Esophagus muscularis mucosa (tissue), 4 donors: ENCODE results near the gene QRICH1. TPM values are rescaled to one million over a fixed set of nuclear protein-coding genes. Genes with fewer than 3 reads are reported as not detected.

ENCODE experiments used
- DNase-seq: peaks from one replicate; pipeline ENCODE4 v3.0.0-alpha.2; 2017; ENCODE audit errors: extremely low spot score
- H3K27ac ChIP-seq, 4 donors: fragments of 200-600 bp; sonication (generic); replicated peaks in 1 of 4; 1 replicate in 3 of 4; 2 replicates in 1 of 4; pipeline ENCODE4 v1.5.1; 2016 to 2019; ENCODE audit warnings: mild to moderate bottlenecking in 1 of 4
- H3K27me3 ChIP-seq, 4 donors: fragments of 200-600 bp; sonication (generic); one replicate each; pipeline versions ENCODE4 v1.5.1 to v1.6.0; 2016 to 2019
- H3K36me3 ChIP-seq, 4 donors: fragments of 200-600 bp; sonication (generic); one replicate each; pipeline ENCODE4 v1.5.1; 2016 to 2019
- H3K4me1 ChIP-seq, 4 donors: fragments of 200-600 bp; sonication (generic); one replicate each; pipeline ENCODE4 v1.5.1; 2016 to 2019
- H3K4me3 ChIP-seq, 4 donors: fragments of 200-600 bp; sonication (generic); 1 replicate in 2 of 4; 2 replicates in 2 of 4; pipeline ENCODE4 v1.5.1; 2016 to 2019; ENCODE audit warnings: mild to moderate bottlenecking in 4 of 4, moderate library complexity in 1 of 4
- H3K9me3 ChIP-seq, 4 donors: fragments of 200-600 bp; sonication (generic); 1 replicate in 3 of 4; 2 replicates in 1 of 4; pipeline ENCODE4 v1.5.1; 2016 to 2019
- CTCF ChIP-seq, 3 experiments: fragments of 200-600 bp in 2 of 3; fragments of 450-650 bp in 1 of 3; sonication (generic) in 2 of 3; IDR thresholded peaks; one replicate each; pipeline ENCODE4 v1.5.1; 2017 to 2019; ENCODE audit warnings: antibody characterized with exemption in 3 of 3, mild to moderate bottlenecking in 2 of 3, moderate library complexity in 1 of 3
- EP300 ChIP-seq: sonication (generic); formaldehyde crosslinking; IDR thresholded peaks from one replicate; pipeline ENCODE4 v1.6.1; 2017; ENCODE audit warnings: antibody characterized with exemption
- POLR2A ChIP-seq: fragments of 450-650 bp; IDR thresholded peaks from one replicate; pipeline ENCODE4 v1.6.1; 2017; ENCODE audit warnings: antibody characterized with exemption, moderate library complexity, mild to moderate bottlenecking, low read depth
- POLR2AphosphoS5 ChIP-seq, 2 donors: sonication (generic); formaldehyde crosslinking; IDR thresholded peaks; one replicate each; pipeline ENCODE4 v1.6.1; 2017; ENCODE audit warnings: antibody characterized with exemption in 2 of 2
- WGBS: methylation state at CpG from one replicate; pipeline ENCODE4 v1.1.5; 2018; 5-methylcytosine and 5-hydroxymethylcytosine counted together
- intact Hi-C: fragments of 100-400 bp; cut with DNase I; formaldehyde crosslinking; loops from one replicate; pipeline ENCODE4 v1.15.1; 2023
- total RNA-seq, 4 donors: library from RNA; depleted of rRNA; stranded (reverse); fragments of >200 nt; gene quantifications; one replicate each; pipeline versions ENCODE4 v1.1.0 to v1.2.1, GENCODE V29; 2016

The QRICH1 gene
- total RNA-seq, 4 donors from 2014 or later, result 81.8 to 228 (median 91.2) TPM

- 69% methylated on average over 2 of the region's 3 CpGs for WGBS
- intact Hi-C loops, result loop anchor here (5.0 kb wide), 1 partner anchor 37 kb away; no protein-coding TSS in a partner anchor
- TF ChIP-seq EP300 (no peak), CTCF (IDR thresholded peaks at IDR 0.05) (no peak), POLR2A (no peak), POLR2AphosphoS5 (IDR thresholded peaks at IDR 0.05) (no peak)
- Histone ChIP-seq H3K9me3 (no peaks in the 10 kb centered on the region), H3K36me3 (peaks cover 4 to 22% (median 18%) of the 10 kb centered on the region in 4 donors), H3K27me3 (no peaks in the 10 kb centered on the region), H3K4me3 (peak overlapping the region in 2 of 4 donors; percentile 85), H3K27ac (peak overlapping the region; percentile 89 to 91 (median 90)), H3K4me1 (peaks cover 31 to 37% (median 36%) of the 10 kb centered on the region in 4 donors)
- no peak for DNase-seq
These were observed 40.8 kb upstream of the QRICH1 start for GRCh38 chr3:49134471-49135265.

GRCh38 chr3:49133226-49133951, 39.5 kb upstream of the QRICH1 start:
- TF ChIP-seq POLR2AphosphoS5 (IDR thresholded peaks at IDR 0.05) (peak; percentile 35 to 78), CTCF (IDR thresholded peaks at IDR 0.05) (peak in 2 of 3 experiments; percentile 1 to 13), POLR2A (peak; percentile 33), EP300 (no peak)
- Histone ChIP-seq H3K4me1 (peaks cover 31 to 49% (median 43%) of the 10 kb centered on the region in 4 donors), H3K4me3 (peak overlapping the region; percentile 75 to 86 (median 85)), H3K27me3 (no peaks in the 10 kb centered on the region), H3K27ac (peak overlapping the region; percentile 89 to 91 (median 90)), H3K9me3 (no peaks in the 10 kb centered on the region), H3K36me3 (peaks cover 11 to 34% (median 30%) of the 10 kb centered on the region in 4 donors)
- intact Hi-C loops, result loop anchor here (5.0 kb wide), 1 partner anchor 36 kb away; no protein-coding TSS in a partner anchor
- WGBS, result 9% methylated on average over 27 of the region's 30 CpGs
- DNase-seq, result peak; percentile 94

GRCh38 chr3:49132437-49133225, 38.8 kb upstream of the QRICH1 start, which contains the start of gene LAMB2:
LAMB2 (minus strand) TSS chr3:49133050; CDS start chr3:49132867, 183 bp downstream.
- peak; percentile 94 for DNase-seq
- intact Hi-C loops, result loop anchor here (5.0 kb wide), 1 partner anchor 35 kb away; no protein-coding TSS in a partner anchor
- 15% methylated on average over 11 of the region's 28 CpGs for whole genome bisulfite sequencing

More at GRCh38 chr3:49132437-49133225, 38.8 kb upstream of the QRICH1 start, which contains the start of gene LAMB2:
- H3K4me3 ChIP-seq, result peak within 1 kb of the TSS; percentile 75 to 86 (median 85)
- peaks cover 31 to 50% (median 45%) of the 10 kb centered on the region in 4 donors for H3K4me1 ChIP-seq
- TF ChIP-seq POLR2A, result peak; percentile 33
- no peak for TF ChIP-seq EP300
- peak in 1 of 3 experiments; percentile 24 for TF ChIP-seq CTCF (IDR thresholded peaks at IDR 0.05)
- TF ChIP-seq POLR2AphosphoS5 (IDR thresholded peaks at IDR 0.05), result peak; percentile 78 to 82
- H3K36me3 ChIP-seq, result peaks cover 16 to 42% (median 38%) of the 10 kb centered on the region in 4 donors
- H3K27ac ChIP-seq, result peak within 1 kb of the TSS; percentile 89 to 91 (median 90)
- H3K9me3 ChIP-seq, result no peaks in the 10 kb centered on the region
- H3K27me3 ChIP-seq, result no peaks in the 10 kb centered on the region
